Measurements from ENCODE around the gene CAPN14.

GRCh38 chr2:31253356-31254131 is 36.2 kb upstream of the CAPN14 start:
- TF ChIP-seq ZNF70 (CRISPR knock-in tag; IDR thresholded peaks at IDR 0.05), result no peak
- TF ChIP-seq ZNF565 (CRISPR knock-in tag; conservative IDR thresholded peaks at IDR 0.05; ENCODE audit: low read depth), result no peak
- no peak for TF ChIP-seq PPARA (CRISPR knock-in tag; IDR thresholded peaks at IDR 0.05; ENCODE audit: borderline replicate concordance)
- TF ChIP-seq PATZ1 (CRISPR knock-in tag; IDR thresholded peaks at IDR 0.05; ENCODE audit: borderline replicate concordance), result no peak
- no peak for TF ChIP-seq ARNTL (CRISPR knock-in tag; IDR thresholded peaks at IDR 0.05; ENCODE audit: borderline replicate concordance, low read depth)
